HTERT RPE-1 (cell line): Measurements from ENCODE around the gene FBXO34.

Experiments
- in situ Hi-C: fragments of 300-500 bp; cut with MboI; formaldehyde crosslinking; loops from 4 replicates; pipeline ENCODE4 v1.14.3; 2020; ENCODE audit warnings: low sequenced_read_pairs

The FBXO34 gene

GRCh38 chr14:55272387-55272786, 1.2 kb downstream of the FBXO34 start:
- in situ Hi-C loops, result no loop called here

DNA sequence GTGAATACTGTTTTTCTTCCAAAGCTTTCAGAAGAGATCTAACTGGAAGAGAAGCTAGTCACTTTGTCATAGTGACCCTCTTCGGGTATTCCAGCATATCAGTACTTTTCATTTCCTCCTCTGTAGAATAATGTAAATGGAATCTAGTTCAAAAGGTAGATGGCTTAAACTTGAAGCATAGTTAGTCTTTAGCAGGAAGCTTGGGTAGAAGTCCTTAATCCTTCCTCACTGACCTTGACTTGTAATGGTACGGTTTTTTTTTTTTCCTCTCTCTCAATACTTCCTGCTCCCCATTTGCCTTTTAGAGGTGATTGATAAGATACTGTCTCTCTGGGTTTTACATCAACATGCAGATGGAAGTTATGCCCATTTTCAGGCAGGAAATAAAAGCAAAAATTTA, 1.7 kb downstream of the FBXO34 start:
- in situ Hi-C loops, result no loop called here

GRCh38 chr14:55274146-55274545, 2.9 kb downstream of the FBXO34 start:
- in situ Hi-C loops, result no loop called here

- in situ Hi-C loops, result no loop called here
Measured at GRCh38 chr14:55274751-55275150, 3.5 kb downstream of the FBXO34 start.

- in situ Hi-C loops, result no loop called here
Measured at GRCh38 chr14:55276736-55277135, 5.5 kb downstream of the FBXO34 start.

DNA sequence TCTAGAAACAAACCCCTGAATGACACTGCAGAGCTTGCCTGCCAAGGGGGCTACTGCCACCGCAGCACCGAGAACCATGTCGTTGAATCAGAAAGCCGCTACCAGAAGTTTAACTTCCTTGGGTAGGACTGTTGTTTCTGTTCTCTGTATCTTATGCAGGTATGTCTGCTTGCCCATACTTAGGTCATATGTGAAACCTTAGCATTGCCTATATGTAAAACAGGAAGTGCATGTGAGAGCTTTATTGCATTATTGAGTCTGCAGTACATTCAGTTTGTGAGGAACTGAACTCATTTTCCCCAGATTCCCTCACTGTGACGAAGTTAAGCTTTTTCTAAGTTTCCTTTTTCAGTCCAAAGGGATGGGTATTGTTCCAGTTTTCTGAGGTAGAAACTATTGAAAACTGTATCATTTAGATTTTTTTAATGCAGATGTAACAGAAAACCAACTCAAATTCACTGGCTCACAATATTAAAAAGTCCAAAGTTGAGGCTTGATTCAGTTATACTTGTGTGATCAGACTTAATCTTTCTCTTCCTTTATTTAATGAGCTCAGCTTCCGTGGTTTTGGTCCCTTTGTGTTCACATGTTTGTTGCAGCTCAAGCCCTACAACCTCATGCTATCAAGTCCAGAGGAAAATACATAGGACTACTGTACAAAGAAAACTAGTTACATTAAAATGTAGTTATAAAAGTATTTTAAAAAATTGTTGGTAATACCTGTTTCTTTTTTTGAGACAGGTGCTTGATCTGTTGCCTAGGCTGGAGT, 6.9 kb downstream of the FBXO34 start:
- in situ Hi-C loops, result no loop called here

GRCh38 chr14:55279384-55279783, 8.2 kb downstream of the FBXO34 start:
- in situ Hi-C loops, result no loop called here

- in situ Hi-C loops, result no loop called here
Measured at GRCh38 chr14:55281316-55281839, 10.2 kb downstream of the FBXO34 start.

DNA sequence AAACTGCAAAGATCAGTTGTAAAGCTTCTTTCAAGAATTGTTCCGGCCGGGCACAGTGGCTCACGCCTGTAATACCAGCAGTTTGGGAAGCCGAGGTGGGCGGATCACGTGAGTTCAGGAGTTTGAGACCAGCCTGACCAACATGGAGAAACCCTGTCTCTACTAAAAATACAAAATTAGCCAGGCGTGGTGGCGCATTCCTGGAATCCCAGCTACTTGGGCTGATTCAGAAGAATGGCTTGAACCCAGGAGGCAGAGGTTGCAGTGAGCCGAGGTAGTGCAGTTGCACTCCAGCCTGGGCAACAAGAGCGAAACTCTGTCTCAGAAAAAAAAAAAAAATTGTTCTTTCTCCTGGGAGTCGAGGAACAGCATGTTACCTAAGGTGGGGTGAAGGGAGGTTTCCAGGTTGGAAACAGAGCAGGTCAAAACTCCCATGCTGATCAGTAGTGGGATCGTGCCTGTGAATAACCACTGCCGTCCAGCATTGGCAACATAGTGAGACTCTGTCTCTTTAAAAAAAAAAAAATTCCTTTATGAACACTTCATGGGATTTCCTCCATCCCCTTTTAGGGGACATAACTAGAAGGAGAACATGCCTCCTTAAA, 13.9 kb downstream of the FBXO34 start:
- in situ Hi-C loops, result no loop called here

GRCh38 chr14:55288439-55288838, 17.2 kb downstream of the FBXO34 start:
- in situ Hi-C loops, result no loop called here

- in situ Hi-C loops, result no loop called here
Measured at GRCh38 chr14:55291480-55292081, 20.4 kb downstream of the FBXO34 start.

DNA sequence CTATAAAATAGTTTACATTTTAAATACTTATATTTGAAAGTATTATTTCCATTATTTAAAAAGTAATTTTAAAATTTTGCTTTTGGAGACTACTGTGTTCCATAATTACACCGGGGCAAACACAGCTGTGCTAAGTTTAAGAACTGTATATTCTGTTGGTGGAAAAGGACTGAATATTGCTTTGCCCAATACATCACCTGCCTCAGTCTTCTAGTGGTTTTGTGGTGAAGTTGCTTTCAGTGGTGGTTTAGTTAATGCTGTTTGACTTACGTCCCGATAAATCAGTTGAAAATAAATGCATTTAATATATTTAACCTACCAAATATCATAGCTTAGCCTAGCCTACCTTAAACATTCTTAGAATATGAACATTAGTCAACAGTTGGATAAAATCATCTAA, 23.4 kb downstream of the FBXO34 start:
- in situ Hi-C loops, result no loop called here

- in situ Hi-C loops, result no loop called here
Measured at GRCh38 chr14:55297611-55298499, 26.6 kb downstream of the FBXO34 start.

DNA sequence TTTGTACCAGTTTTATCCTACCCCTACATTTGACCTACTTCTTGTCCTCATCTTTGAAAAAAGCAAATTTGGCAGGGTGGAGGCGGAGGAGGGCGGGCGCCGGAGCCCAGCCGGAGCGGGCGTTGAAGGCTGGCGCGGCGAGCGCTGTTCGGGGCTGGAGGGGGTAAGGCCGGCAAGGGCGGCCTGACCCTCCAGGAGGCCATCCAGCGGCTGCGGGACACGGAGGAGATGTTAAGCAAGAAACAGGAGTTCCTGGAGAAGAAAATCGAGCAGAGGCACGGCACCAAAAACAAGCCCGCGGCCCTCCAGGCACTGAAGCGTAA, 27.2 kb downstream of the FBXO34 start:
- in situ Hi-C loops, result no loop called here

GRCh38 chr14:55301437-55302121, 30.4 kb downstream of the FBXO34 start:
- in situ Hi-C loops, result no loop called here

- in situ Hi-C loops, result no loop called here
Measured at GRCh38 chr14:55302367-55303124, 31.3 kb downstream of the FBXO34 start.

DNA sequence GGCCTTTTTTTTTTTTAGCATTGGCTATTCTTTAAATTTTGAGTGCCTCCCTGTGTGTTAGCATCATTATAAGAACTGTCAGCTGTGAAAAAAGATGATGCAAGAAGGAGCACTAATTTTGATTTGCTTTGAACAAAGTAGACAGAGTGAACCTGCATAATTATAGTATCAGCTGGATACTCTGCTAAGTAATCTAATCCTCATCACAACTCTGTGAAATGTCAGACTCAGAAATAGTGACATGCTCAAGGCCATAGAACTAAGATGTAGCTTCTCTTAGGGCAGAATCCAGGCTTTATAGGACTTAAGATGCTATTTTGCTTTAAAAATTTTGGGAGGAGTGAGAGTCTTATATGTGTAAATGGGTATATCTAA, 31.9 kb downstream of the FBXO34 start:
- in situ Hi-C loops, result no loop called here

- in situ Hi-C loops, result no loop called here
Measured at GRCh38 chr14:55303691-55304145, 32.5 kb downstream of the FBXO34 start.

DNA sequence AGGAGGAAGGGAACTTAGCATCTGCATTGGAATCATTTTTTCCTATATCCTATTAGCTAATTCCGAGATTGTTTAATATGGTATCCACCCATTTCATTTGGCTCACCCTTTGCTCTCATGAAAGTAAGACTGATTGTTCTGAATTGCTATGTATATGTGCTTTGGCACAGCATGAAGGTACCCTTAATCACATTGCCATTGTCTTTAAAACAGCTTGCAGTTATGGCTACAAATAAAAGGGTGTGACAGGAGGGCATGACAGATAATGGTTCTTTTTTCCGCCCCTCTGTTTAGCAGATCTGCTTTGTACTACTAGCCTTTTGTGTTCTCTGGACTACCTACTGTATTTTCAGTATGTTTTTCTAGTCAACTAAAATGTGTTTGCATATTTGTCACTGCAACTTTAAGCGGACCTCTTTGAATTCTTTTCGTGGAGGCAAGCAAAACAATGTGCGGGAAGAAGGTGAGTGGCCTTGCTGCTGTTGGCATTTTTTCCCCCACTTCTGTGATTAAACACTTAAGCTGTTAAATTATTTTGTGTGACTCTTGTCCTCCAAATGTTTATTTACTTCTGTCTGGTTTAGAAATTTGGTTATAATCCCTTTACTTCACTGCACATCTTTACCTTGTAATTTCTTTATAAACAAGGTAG, 35.8 kb downstream of the FBXO34 start:
- in situ Hi-C loops, result no loop called here
